HepG2 (cell line): ENCODE data around the gene RPE. TPM values are rescaled to one million over a fixed set of nuclear protein-coding genes. Genes with fewer than 3 reads are reported as not detected.

ENCODE experiments used
- ATAC-seq: fragments of 200-7000 bp; cut with Tn5 transposase; 3 replicates; pipeline ENCODE4 v1.9.1; 2020; ENCODE audit warnings: mild to moderate bottlenecking, moderate library complexity
- BruUV-seq: library from RNA; stranded (reverse); fragments of 400-500 nt; replicated peaks from 2 replicates; lab custom pipeline; 2021; lab: Mats Ljungman, UMichigan
- CTCF ChIA-PET: fragments of 300-600 bp; formaldehyde crosslinking; extraction: SDS; loops from one replicate; lab custom pipeline; 2021; ENCODE audit warnings: low total read pairs, inconsistent platforms, low intra/inter-chr PET ratio; lab: Yijun Ruan, JAX
- POLR2A ChIA-PET: fragments of 350-600 bp; sonication (Branson Sonifier 250); formaldehyde crosslinking; loops from one replicate; lab custom pipeline; 2020; ENCODE audit warnings: antibody characterized with exemption, inconsistent platforms; lab: Yijun Ruan, JAX
- DNase-seq: peaks from one replicate; pipeline ENCODE4 v3.0.0-alpha.2; 2015; ENCODE audit warnings: low spot score
- FAIRE-seq: peaks from 3 replicates; lab custom pipeline; 2011; peaks lifted over from hg19 to GRCh38; lab: Jason Lieb, UNC
- H2AFZ ChIP-seq: one replicate; pipeline ENCODE4 v1.6.1; 2011; ENCODE audit warnings: low read length, inconsistent platforms
- H3K27ac ChIP-seq: fragments of 300-600 bp; 3 replicates; pipeline ENCODE4 v1.8.0; 2011; ENCODE audit warnings: mixed run types, mild to moderate bottlenecking, mixed read lengths, low read length, inconsistent platforms; ENCODE audit not compliant: insufficient read depth; ENCODE audit errors: extremely low read length
- H3K27me3 ChIP-seq, 2 experiments: fragments of 200-600 bp in 1 of 2; 2 replicates in 1 of 2; 3 replicates in 1 of 2; pipeline versions ENCODE4 v1.6.0 to v1.8.0; 2011; ENCODE audit warnings: low read length in 2 of 2, mild to moderate bottlenecking in 2 of 2, moderate library complexity in 2 of 2, inconsistent platforms in 1 of 2; ENCODE audit not compliant: insufficient read depth in 2 of 2, control insufficient read depth in 1 of 2
- H3K36me3 ChIP-seq, 2 experiments: fragments of 200-600 bp in 1 of 2; replicated peaks in 1 of 2; 2 replicates in 1 of 2; 3 replicates in 1 of 2; pipeline versions ENCODE4 v1.5.1 to v1.8.0; 2011; ENCODE audit warnings: low read length in 2 of 2, inconsistent platforms in 1 of 2; ENCODE audit not compliant: insufficient read depth in 2 of 2, control insufficient read depth in 1 of 2
- H3K4me1 ChIP-seq: 2 replicates; pipeline ENCODE4 v1.5.1; 2012; ENCODE audit warnings: low read length, inconsistent platforms; ENCODE audit not compliant: insufficient read depth
- H3K4me2 ChIP-seq: 2 replicates; pipeline ENCODE4 v1.6.0; 2011; ENCODE audit warnings: low read depth, low read length, inconsistent platforms
- H3K4me3 ChIP-seq, 3 experiments: fragments of 200-600 bp in 1 of 3; sonication (generic), shearing (Covaris generic) in 1 of 3; replicated peaks in 1 of 3; 2 replicates each; pipeline ENCODE4 v1.5.1; 2011 to 2016; ENCODE audit warnings: low read length in 3 of 3, inconsistent platforms in 2 of 3, low read depth in 2 of 3, mild to moderate bottlenecking in 2 of 3, control low read depth in 1 of 3, mixed read lengths in 1 of 3; ENCODE audit not compliant: insufficient read depth in 1 of 3
- H3K79me2 ChIP-seq: one replicate; pipeline ENCODE4 v1.6.1; 2011; ENCODE audit warnings: low read length, inconsistent platforms; ENCODE audit not compliant: insufficient read depth
- H3K9ac ChIP-seq: 2 replicates; pipeline ENCODE4 v1.6.0; 2011; ENCODE audit warnings: mild to moderate bottlenecking, low read depth, low read length, inconsistent platforms; ENCODE audit not compliant: insufficient read depth
- H3K9me3 ChIP-seq: 2 replicates; pipeline ENCODE4 v1.5.1; 2012; ENCODE audit warnings: mild to moderate bottlenecking, low read length
- H4K20me1 ChIP-seq: 2 replicates; pipeline ENCODE4 v1.6.0; 2011; ENCODE audit warnings: inconsistent platforms, mild to moderate bottlenecking, low read length, moderate library complexity; ENCODE audit not compliant: insufficient read depth
- FOXA3 ChIP-seq: IDR thresholded peaks from 2 replicates; pipeline ENCODE4 v1.6.1; 2016; ENCODE audit warnings: missing genetic modification reagents, missing compliant biosample characterization
- ZNF569 ChIP-seq: sonication (generic); formaldehyde crosslinking; IDR thresholded peaks from 2 replicates; pipeline ENCODE4 v1.5.0; 2020; ENCODE audit warnings: mild to moderate bottlenecking, missing genetic modification reagents, moderate library complexity, borderline replicate concordance
- WGBS: methylation state at CpG from one replicate; pipeline ENCODE4 v1.1.6; 2017; ENCODE audit warnings: low lambda C conversion rate; 5-methylcytosine and 5-hydroxymethylcytosine counted together
- in situ Hi-C: cut with HindIII; loops from 2 replicates; pipeline ENCODE4 v1.10.0; 2017; ENCODE audit warnings: low pct_unique_long_range_greater_than_20kb; ENCODE audit not compliant: extremely low pct_ligation_motif_present
- intact Hi-C: fragments of 100-400 bp; cut with micrococcal nuclease; formaldehyde crosslinking; loops from one replicate; pipeline ENCODE4 v1.10.0; 2022; ENCODE audit not compliant: unreplicated experiment
- polyA plus RNA-seq, 8 experiments: library from polyadenylated mRNA; depleted of rRNA in 3 of 8; stranded (reverse) in 7 of 8; unstranded in 1 of 8; fragments of >200 nt; fragmentation: Illumina TruSeq in 4 of 8; extraction: Trizol in 4 of 8; gene quantifications; 2 replicates each; pipeline versions ENCODE4 v1.2.1 to v1.2.3, GENCODE V29; 2011 to 2016; ENCODE audit warnings: low read depth in 4 of 8, missing spikeins in 1 of 8, mixed read lengths in 1 of 8; ENCODE audit not compliant: insufficient read depth in 1 of 8
- total RNA-seq, 5 experiments: library from RNA; depleted of rRNA; stranded (reverse); fragments of >200 nt; fragmentation: Illumina TruSeq; extraction: Trizol; gene quantifications; 2 replicates each; pipeline ENCODE4 v1.2.3, GENCODE V29; 2016; ENCODE audit warnings: low read depth in 1 of 5
- TF ChIP-seq, protein P1 (sequence below): sonication (generic); formaldehyde crosslinking; IDR thresholded peaks from one replicate; pipeline ENCODE4 v1.5.1; 2020; ENCODE audit warnings: mild to moderate bottlenecking, missing genetic modification reagents; ENCODE audit errors: not compliant biosample characterization

Gene RPE
- total and polyA plus RNA-seq, 2 of the 13 experiments (the other 11 are each of a cell fraction or from before 2014, with no cell fraction given) = 72.3 to 107 TPM

DNA sequence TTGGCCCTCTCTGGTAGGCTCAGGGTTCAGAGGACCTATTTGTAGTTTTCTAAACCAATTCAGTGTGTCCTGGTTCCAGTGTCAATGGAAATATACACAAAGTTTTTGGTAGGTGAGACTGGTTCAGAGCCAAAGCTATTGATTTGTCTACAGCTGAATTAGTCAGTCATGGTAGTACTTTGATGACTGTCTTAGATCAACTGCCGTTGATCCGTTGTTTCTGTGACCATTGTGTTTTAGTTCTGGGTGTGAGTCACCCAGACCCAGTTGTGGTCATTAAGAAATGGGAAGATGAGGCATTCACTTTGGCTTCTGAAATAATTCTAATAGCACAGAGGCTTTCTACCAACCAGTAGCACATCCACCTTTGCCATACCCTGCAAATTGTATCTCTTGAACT lies 16.0 kb upstream of the RPE start (continued):
- TF ChIP-seq, protein P1, sequence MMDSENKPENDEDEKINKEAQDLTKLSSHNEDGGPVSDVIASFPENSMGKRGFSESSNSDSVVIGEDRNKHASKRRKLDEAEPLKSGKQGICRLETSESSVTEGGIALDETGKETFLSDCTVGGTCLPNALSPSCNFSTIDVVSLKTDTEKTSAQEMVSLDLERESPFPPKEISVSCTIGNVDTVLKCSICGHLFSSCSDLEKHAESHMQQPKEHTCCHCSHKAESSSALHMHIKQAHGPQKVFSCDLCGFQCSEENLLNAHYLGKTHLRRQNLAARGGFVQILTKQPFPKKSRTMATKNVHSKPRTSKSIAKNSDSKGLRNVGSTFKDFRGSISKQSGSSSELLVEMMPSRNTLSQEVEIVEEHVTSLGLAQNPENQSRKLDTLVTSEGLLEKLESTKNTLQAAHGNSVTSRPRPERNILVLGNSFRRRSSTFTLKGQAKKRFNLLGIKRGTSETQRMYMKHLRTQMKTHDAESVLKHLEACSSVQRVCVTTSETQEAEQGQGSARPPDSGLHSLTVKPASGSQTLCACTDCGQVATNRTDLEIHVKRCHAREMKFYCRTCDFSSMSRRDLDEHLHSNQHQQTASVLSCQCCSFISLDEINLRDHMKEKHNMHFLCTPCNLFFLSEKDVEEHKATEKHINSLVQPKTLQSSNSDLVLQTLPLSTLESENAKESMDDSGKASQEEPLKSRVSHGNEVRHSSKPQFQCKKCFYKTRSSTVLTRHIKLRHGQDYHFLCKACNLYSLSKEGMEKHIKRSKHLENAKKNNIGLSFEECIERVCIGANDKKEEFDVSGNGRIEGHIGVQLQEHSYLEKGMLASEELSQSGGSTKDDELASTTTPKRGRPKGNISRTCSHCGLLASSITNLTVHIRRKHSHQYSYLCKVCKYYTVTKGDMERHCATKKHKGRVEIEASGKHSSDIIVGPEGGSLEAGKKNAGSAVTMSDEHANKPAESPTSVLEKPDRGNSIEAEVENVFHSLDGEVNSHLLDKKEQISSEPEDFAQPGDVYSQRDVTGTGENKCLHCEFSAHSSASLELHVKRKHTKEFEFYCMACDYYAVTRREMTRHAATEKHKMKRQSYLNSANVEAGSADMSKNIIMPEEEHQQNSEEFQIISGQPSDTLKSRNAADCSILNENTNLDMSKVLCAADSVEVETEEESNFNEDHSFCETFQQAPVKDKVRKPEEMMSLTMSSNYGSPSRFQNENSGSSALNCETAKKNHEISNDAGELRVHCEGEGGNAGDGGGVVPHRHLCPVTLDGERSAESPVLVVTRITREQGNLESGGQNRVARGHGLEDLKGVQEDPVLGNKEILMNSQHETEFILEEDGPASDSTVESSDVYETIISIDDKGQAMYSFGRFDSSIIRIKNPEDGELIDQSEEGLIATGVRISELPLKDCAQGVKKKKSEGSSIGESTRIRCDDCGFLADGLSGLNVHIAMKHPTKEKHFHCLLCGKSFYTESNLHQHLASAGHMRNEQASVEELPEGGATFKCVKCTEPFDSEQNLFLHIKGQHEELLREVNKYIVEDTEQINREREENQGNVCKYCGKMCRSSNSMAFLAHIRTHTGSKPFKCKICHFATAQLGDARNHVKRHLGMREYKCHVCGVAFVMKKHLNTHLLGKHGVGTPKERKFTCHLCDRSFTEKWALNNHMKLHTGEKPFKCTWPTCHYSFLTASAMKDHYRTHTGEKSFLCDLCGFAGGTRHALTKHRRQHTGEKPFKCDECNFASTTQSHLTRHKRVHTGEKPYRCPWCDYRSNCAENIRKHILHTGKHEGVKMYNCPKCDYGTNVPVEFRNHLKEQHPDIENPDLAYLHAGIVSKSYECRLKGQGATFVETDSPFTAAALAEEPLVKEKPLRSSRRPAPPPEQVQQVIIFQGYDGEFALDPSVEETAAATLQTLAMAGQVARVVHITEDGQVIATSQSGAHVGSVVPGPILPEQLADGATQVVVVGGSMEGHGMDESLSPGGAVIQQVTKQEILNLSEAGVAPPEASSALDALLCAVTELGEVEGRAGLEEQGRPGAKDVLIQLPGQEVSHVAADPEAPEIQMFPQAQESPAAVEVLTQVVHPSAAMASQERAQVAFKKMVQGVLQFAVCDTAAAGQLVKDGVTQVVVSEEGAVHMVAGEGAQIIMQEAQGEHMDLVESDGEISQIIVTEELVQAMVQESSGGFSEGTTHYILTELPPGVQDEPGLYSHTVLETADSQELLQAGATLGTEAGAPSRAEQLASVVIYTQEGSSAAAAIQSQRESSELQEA (CRISPR knock-in tag) = no peak
- TF ChIP-seq, all 625 proteins: peak for 0

DNA sequence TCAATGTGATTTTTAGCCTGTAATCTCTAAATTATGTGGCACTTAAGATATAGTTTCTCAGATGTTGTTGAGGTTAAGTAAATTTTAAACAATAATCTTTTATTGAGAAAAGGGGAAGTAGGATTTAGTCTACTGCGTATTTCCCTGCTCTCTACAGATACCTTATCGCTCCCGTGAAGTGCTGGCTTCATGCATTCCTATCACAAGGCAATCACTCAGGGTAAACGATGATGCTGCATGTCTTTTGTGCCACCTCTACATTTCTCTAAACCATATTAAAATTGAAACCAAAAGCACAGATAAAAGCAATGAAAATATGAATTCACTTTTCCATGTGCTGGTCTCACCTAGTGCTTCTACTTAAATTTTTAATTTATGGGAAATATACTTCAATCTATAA lies 14.4 kb upstream of the RPE start:
- no TSS peak for BruUV-seq
- H3K36me3 ChIP-seq = no peaks in the 10 kb centered on the region
- WGBS = 16% methylated on average over 4 of the region's 4 CpGs
- H3K4me3 ChIP-seq = no peak overlapping the region
- intact Hi-C loops = no loop called here
- H3K27ac ChIP-seq = no peak overlapping the region
- no peaks in the 10 kb centered on the region for H3K9me3 ChIP-seq
- ChIA-PET CTCF (no interaction called here), POLR2A (no interaction called here)
- H3K4me1 ChIP-seq = no peaks in the 10 kb centered on the region
- no peak for TF ChIP-seq ZNF569 (CRISPR knock-in tag)
- no peak for TF ChIP-seq FOXA3 (CRISPR knock-in tag)
- no peaks in the 10 kb centered on the region for H3K79me2 ChIP-seq
- DNase-seq (no peak), FAIRE-seq (no peak), ATAC-seq (no peak)
- H4K20me1 ChIP-seq = no peaks in the 10 kb centered on the region
- no peak overlapping the region for H3K9ac ChIP-seq
- H2AFZ ChIP-seq = no peak overlapping the region
- peaks cover 0 to 5% of the 10 kb centered on the region in 2 experiments; a peak in 2 of 5 replicates for H3K27me3 ChIP-seq
- H3K4me2 ChIP-seq = no peak overlapping the region
- in situ Hi-C loops = no loop called here
